Small intestine (tissue), 4 donors: Measurements from ENCODE around the gene PDGFD. TPM values are rescaled to one million over a fixed set of nuclear protein-coding genes. Genes with fewer than 3 reads are reported as not detected.

Experiments used
- polyA plus RNA-seq, 4 donors: library from polyadenylated mRNA; stranded (reverse) in 3 of 4; unstranded in 1 of 4; fragments of 200-250 nt in 3 of 4; fragments of 120-200 nt in 1 of 4; gene quantifications; one replicate each; pipeline versions ENCODE4 v1.2.1 to v1.2.3, GENCODE V29; 2013
- donor health status: healthy with polysubstance abuse.
- donor health status: Bipolar disorder and iron deficiency.
- donor health status: healthy.

Gene PDGFD
- polyA plus RNA-seq, 4 donors, result 0.81 to 20.0 (median 3.5) TPM; not detected in 1

Other genes starting within 250 kb of the PDGFD start
- gene DDI1, start 127.5 kb downstream of the PDGFD start, polyA plus RNA-seq, result under 1 TPM in 1 of 4 donors, not detected in 3; 0.06 TPM